Erythroblast (primary cell): ENCODE results near the gene TMEM161A.

Experiments
- DNase-seq, 2 experiments: peaks; one replicate each; lab custom pipeline; 2025; lab: John Stamatoyannopoulos, UW
- GATA1 ChIP-seq: IDR thresholded peaks from 2 replicates; pipeline ENCODE4 v1.6.1; 2011; ENCODE audit warnings: low read depth, mild to moderate bottlenecking, control low read depth, low read length, moderate library complexity
- POLR2A ChIP-seq: IDR thresholded peaks from 2 replicates; pipeline ENCODE4 v1.6.1; 2011; ENCODE audit warnings: mild to moderate bottlenecking, low read length

Gene TMEM161A

DNA sequence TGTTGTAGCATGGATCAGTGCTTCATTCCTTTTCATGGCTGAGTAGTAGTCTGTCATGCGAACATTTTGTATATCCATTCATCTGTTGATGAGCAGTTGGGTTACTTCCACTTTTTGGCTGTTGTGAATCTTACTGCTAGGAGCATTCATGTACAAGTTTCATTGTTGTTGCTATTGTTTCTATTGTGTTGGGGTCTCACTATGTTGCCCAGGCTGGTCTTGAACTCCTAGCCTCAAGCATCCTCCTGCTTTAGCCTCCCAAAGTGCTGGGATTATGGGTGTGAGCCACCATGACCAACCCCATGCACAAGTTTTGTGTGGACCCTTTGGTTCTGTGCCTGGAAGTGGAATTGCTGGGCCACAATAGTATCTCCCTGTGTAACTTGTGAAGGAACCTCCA lies 58.7 kb downstream of the TMEM161A start:
- TF ChIP-seq GATA1 (no peak), POLR2A (no peak)
- DNase-seq = no peak

DNA sequence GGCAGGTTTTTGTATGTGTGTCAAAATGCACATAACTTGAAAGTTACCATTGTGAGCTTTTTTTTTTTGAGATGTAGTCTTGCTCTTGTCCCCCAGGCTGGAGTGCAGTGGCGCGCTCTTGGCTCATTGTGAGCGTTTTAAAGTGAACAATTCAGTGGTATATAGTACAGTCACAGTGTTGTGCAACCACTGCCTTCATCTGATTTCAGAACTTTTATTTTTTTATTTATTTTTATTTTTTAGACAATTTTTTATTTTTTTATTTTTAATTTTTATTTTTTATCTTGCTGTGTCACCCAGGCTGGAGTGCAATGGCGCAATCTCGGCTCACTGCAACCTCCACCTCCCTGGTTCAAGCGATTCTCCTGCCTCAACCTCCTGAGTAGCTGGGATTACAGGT lies 59.5 kb downstream of the TMEM161A start:
- TF ChIP-seq POLR2A (no peak), GATA1 (no peak)
- DNase-seq = no peak

DNA sequence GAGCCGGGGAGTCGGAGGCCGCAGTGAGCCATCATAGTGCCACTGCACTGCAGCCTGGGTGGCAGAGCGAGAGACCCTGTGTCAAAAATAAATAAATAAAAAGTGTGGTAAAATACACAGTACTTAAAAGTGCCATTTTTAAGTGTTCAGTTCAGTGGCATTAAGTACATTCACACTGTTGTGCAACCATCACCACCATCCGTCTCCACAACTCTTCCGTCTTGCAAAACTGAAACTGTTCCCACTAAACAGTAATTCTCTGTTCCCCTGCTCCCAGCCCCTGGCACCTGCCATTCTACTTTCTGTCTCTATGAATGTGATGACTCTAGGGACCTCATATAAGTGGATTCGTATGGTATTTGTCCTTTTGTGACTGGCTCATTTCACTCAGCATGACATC lies 61.2 kb downstream of the TMEM161A start:
- DNase-seq = no peak
- no peak for TF ChIP-seq GATA1
- TF ChIP-seq POLR2A = no peak

DNA sequence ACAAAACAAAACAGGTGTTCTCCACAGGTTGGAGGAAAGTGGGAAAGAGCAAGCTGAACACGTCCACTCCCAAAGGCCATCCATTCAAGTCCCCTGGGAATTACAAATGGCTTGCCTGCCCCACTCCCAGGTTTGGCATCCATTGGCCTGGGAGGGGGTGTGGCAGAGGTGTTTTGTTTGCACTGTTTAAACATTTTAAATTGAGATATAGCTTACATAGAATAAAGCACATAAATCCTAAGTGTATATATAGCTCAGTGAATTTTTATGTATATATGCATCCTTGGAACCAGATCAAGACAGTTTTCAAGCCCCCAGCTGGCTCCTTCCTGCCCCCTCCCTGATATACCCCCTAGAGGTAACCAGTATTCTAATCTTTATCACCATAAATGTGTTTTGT lies 61.8 kb downstream of the TMEM161A start:
- DNase-seq = no peak
- TF ChIP-seq GATA1 = no peak
- TF ChIP-seq POLR2A = no peak

GRCh38 chr19:19075126-19075525 lies 63.2 kb downstream of the TMEM161A start:
- TF ChIP-seq POLR2A (no peak), GATA1 (no peak)
- no peak for DNase-seq

GRCh38 chr19:19074196-19074882 lies 63.9 kb downstream of the TMEM161A start:
- no peak for TF ChIP-seq GATA1
- TF ChIP-seq POLR2A = no peak
- DNase-seq = no peak

- no peak for TF ChIP-seq GATA1
- TF ChIP-seq POLR2A = no peak
- no peak for DNase-seq
Measured at GRCh38 chr19:19071897-19072296, 66.4 kb downstream of the TMEM161A start.
